ENCODE measurements around the gene TFR2. TPM values are rescaled to one million over a fixed set of nuclear protein-coding genes. Genes with fewer than 3 reads are reported as not detected.
A peak's percentile ranks its signal among the peaks of the same experiment; 100 is the strongest.

TFR2 gene
- total and polyA plus RNA-seq, 9 of the 15 experiments (the other 6 are each of a cell fraction or from before 2014, with no cell fraction given) = 3.8 to 123 (median 51.1) TPM

DNA sequence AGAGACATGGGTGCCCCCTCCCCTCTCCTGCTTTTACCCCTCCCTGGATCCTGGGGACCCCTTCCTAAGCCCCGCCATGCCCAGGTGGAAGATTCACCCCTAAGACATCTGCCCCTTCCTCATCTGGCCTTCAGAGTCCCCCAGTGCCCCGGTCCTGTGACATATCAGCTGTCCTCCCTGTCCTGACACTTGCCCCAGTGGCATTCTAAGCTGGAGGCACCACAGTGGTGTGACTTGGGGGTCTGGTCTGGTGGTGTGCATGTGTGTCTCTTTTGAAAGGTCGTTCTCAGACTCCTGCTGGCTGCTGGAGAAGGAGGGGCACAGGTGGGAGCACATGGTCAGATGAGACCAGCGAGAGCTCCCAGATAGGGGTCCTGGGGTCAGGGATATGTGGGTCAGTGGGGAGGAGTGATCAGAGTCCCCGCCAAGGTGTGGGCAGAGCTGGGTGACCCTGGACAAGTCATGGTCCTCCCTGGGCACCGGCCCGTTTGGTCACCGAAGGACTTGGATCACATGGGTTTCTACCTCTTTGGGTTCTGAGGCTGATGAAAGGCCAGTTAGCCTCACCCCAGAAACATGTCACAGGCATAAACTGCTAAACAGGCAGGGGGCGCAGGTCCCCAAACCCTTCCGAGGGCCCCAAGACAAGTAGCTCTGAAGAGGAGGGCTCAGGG, 645 bp upstream of the TFR2 start (continued):
- TF ChIP-seq CUX1 (CRISPR knock-in tag; IDR thresholded peaks at IDR 0.05) = no peak
- no peak for TF ChIP-seq GATA2 (CRISPR knock-in tag; IDR thresholded peaks at IDR 0.05)
- TF ChIP-seq DACH1 (IDR thresholded peaks at IDR 0.05; ENCODE audit: partially characterized antibody) = no peak
- TF ChIP-seq MBD2 (IDR thresholded peaks at IDR 0.05; ENCODE audit: borderline replicate concordance, low read depth) = no peak
- TF ChIP-seq GTF2E2 (tag; IDR thresholded peaks at IDR 0.05) = no peak
- no peak for TF ChIP-seq ELF1 (tag; IDR thresholded peaks at IDR 0.05)
- TF ChIP-seq PURB (CRISPR knock-in tag; IDR thresholded peaks at IDR 0.05; ENCODE audit: low read depth) = no peak
- TF ChIP-seq MTA1 (IDR thresholded peaks at IDR 0.05; ENCODE audit: borderline replicate concordance) = no peak
- peak; percentile 51 for TF ChIP-seq MAX (CRISPR knock-in tag; IDR thresholded peaks at IDR 0.05)
- no peak for TF ChIP-seq GATAD2B (IDR thresholded peaks at IDR 0.05; ENCODE audit: borderline replicate concordance)
- no peak for TF ChIP-seq CBX1 (IDR thresholded peaks at IDR 0.05; ENCODE audit: low read depth)
- TF ChIP-seq ZNF232 (CRISPR knock-in tag; IDR thresholded peaks at IDR 0.05) = no peak
- TF ChIP-seq EP300 (IDR thresholded peaks at IDR 0.05; ENCODE audit: low read length) = 0 out of 2 replicates have a peak, but pooled peaks have one; percentile 4
- TF ChIP-seq MNT (conservative IDR thresholded peaks at IDR 0.05) = peak in 1 of 2 experiments; percentile 58; a peak in 2 of 4 replicates
- no peak for TF ChIP-seq ZNF143 (CRISPR knock-in tag; IDR thresholded peaks at IDR 0.05)
- TF ChIP-seq, protein P1, sequence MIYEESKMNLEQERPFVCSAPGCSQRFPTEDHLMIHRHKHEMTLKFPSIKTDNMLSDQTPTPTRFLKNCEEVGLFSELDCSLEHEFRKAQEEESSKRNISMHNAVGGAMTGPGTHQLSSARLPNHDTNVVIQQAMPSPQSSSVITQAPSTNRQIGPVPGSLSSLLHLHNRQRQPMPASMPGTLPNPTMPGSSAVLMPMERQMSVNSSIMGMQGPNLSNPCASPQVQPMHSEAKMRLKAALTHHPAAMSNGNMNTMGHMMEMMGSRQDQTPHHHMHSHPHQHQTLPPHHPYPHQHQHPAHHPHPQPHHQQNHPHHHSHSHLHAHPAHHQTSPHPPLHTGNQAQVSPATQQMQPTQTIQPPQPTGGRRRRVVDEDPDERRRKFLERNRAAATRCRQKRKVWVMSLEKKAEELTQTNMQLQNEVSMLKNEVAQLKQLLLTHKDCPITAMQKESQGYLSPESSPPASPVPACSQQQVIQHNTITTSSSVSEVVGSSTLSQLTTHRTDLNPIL (CRISPR knock-in tag; IDR thresholded peaks at IDR 0.05) = no peak
- no peak for TF ChIP-seq SNRNP70 (optimal IDR thresholded peaks at IDR 0.05; ENCODE audit: low read depth, low read length)
- TF ChIP-seq SNAPC5 (CRISPR knock-in tag; IDR thresholded peaks at IDR 0.05) = no peak
- no peak; a peak in 1 of 4 replicates for TF ChIP-seq HDAC1 (IDR thresholded peaks at IDR 0.05)
- no peak for TF ChIP-seq ATF1 (CRISPR knock-in tag; IDR thresholded peaks at IDR 0.05)
- no peak for TF ChIP-seq ATF1 (tag; IDR thresholded peaks at IDR 0.05)
- TF ChIP-seq PYGO2 (tag; IDR thresholded peaks at IDR 0.05) = no peak

Measured in K562 (cell line).